Dendritic cell treated with granulocyte-macrophage colony-stimulating factor and Interleukin-4, amounts not matched to agents 40 ng/mL and 50 ng/mL, for 4 days (primary cell): Measurements from ENCODE around the gene HSD17B13.

ENCODE experiments used
- H3K27ac Mint-ChIP-seq: one replicate; pipeline ENCODE4 v1.8.0; 2022; ENCODE audit warnings: mild to moderate bottlenecking, mixed read lengths
- H3K27me3 Mint-ChIP-seq: one replicate; pipeline ENCODE4 v1.8.0; 2022; ENCODE audit warnings: mild to moderate bottlenecking, mixed read lengths
- H3K36me3 Mint-ChIP-seq: one replicate; pipeline ENCODE4 v1.8.0; 2022; ENCODE audit warnings: low read depth, mixed read lengths
- H3K4me1 Mint-ChIP-seq: one replicate; pipeline ENCODE4 v1.8.0; 2022; ENCODE audit warnings: low read depth, mixed read lengths
- H3K4me3 Mint-ChIP-seq: one replicate; pipeline ENCODE4 v1.8.0; 2022; ENCODE audit warnings: mild to moderate bottlenecking, moderate library complexity, mixed read lengths
- H3K9me3 Mint-ChIP-seq: one replicate; pipeline ENCODE4 v1.8.0; 2022; ENCODE audit warnings: mixed read lengths
- intact Hi-C: fragments of 100-400 bp; cut with micrococcal nuclease; formaldehyde crosslinking; loops from one replicate; pipeline ENCODE4 v1.15.0; 2022

Gene HSD17B13

GRCh38 chr4:87270144-87270543 is 52.5 kb downstream of the HSD17B13 start:
- Mint-ChIP-seq H3K9me3 (no peaks in the 10 kb centered on the region), H3K4me3 (no peak overlapping the region), H3K27ac (no peak overlapping the region), H3K36me3 (no peaks in the 10 kb centered on the region), H3K4me1 (no peaks in the 10 kb centered on the region), H3K27me3 (no peaks in the 10 kb centered on the region)
- intact Hi-C loops, result no loop called here

GRCh38 chr4:87268411-87268810 is 54.3 kb downstream of the HSD17B13 start:
- intact Hi-C loops, result loop anchor here (10.0 kb wide), 1 partner anchor 196 kb away; no protein-coding TSS in a partner anchor
- H3K4me1 Mint-ChIP-seq, result peaks cover 7% of the 10 kb centered on the region
- no peaks in the 10 kb centered on the region for H3K9me3 Mint-ChIP-seq

GRCh38 chr4:87266986-87267385 is 55.7 kb downstream of the HSD17B13 start:
- Mint-ChIP-seq H3K27ac (no peak overlapping the region), H3K4me1 (peaks cover 7% of the 10 kb centered on the region), H3K9me3 (no peaks in the 10 kb centered on the region), H3K27me3 (no peaks in the 10 kb centered on the region), H3K4me3 (no peak overlapping the region), H3K36me3 (no peaks in the 10 kb centered on the region)
- intact Hi-C loops, result loop anchor here (10.0 kb wide), 1 partner anchor 198 kb away; no protein-coding TSS in a partner anchor

More at GRCh38 chr4:87268411-87268810, 54.3 kb downstream of the HSD17B13 start:
- Mint-ChIP-seq H3K36me3 (no peaks in the 10 kb centered on the region), H3K4me3 (no peak overlapping the region), H3K27me3 (no peaks in the 10 kb centered on the region), H3K27ac (no peak overlapping the region)

GRCh38 chr4:87262886-87263285 is 59.8 kb downstream of the HSD17B13 start:
- intact Hi-C loops, result loop anchor here (10.0 kb wide), 1 partner anchor 202 kb away; no protein-coding TSS in a partner anchor
- Mint-ChIP-seq H3K9me3 (no peaks in the 10 kb centered on the region), H3K27me3 (no peaks in the 10 kb centered on the region), H3K27ac (no peak overlapping the region), H3K36me3 (no peaks in the 10 kb centered on the region), H3K4me3 (no peak overlapping the region), H3K4me1 (peaks cover 7% of the 10 kb centered on the region)

GRCh38 chr4:87260477-87260876 is 62.2 kb downstream of the HSD17B13 start:
- Mint-ChIP-seq H3K9me3 (peaks cover 7% of the 10 kb centered on the region), H3K36me3 (no peaks in the 10 kb centered on the region), H3K4me1 (peaks cover 7% of the 10 kb centered on the region), H3K27ac (no peak overlapping the region), H3K4me3 (no peak overlapping the region), H3K27me3 (no peaks in the 10 kb centered on the region)
- intact Hi-C loops, result loop anchor here (10.0 kb wide), 1 partner anchor 204 kb away; no protein-coding TSS in a partner anchor

- intact Hi-C loops, result no loop called here
- no peaks in the 10 kb centered on the region for H3K27me3 Mint-ChIP-seq
- H3K27ac Mint-ChIP-seq, result no peak overlapping the region
- no peak overlapping the region for H3K4me3 Mint-ChIP-seq
- no peaks in the 10 kb centered on the region for H3K4me1 Mint-ChIP-seq
- H3K36me3 Mint-ChIP-seq, result no peaks in the 10 kb centered on the region
- peaks cover 10% of the 10 kb centered on the region for H3K9me3 Mint-ChIP-seq
Measured at GRCh38 chr4:87258677-87259076, 64.0 kb downstream of the HSD17B13 start.

- Mint-ChIP-seq H3K36me3 (no peaks in the 10 kb centered on the region), H3K9me3 (peaks cover 10% of the 10 kb centered on the region), H3K4me3 (no peak overlapping the region), H3K27ac (no peak overlapping the region), H3K4me1 (no peaks in the 10 kb centered on the region), H3K27me3 (no peaks in the 10 kb centered on the region)
- intact Hi-C loops, result no loop called here
Measured at GRCh38 chr4:87257523-87257922, 65.2 kb downstream of the HSD17B13 start.

- H3K4me3 Mint-ChIP-seq, result no peak overlapping the region
- no peaks in the 10 kb centered on the region for H3K36me3 Mint-ChIP-seq
- H3K4me1 Mint-ChIP-seq, result no peaks in the 10 kb centered on the region
- no peak overlapping the region for H3K27ac Mint-ChIP-seq
- peaks cover 10% of the 10 kb centered on the region for H3K9me3 Mint-ChIP-seq
- intact Hi-C loops, result no loop called here
- H3K27me3 Mint-ChIP-seq, result no peaks in the 10 kb centered on the region
Measured at GRCh38 chr4:87255755-87256154, 66.9 kb downstream of the HSD17B13 start.
